Midbrain (tissue), 1 donor: Measurements from ENCODE around the gene GP9.
"Not testable (repeated sequence)": the region's sequence is repeated elsewhere in the genome, so short reads cannot be mapped to it uniquely, and the experiment has no call there.

Experiments used
- DNase-seq: peaks from one replicate; lab custom pipeline; 2025; lab: John Stamatoyannopoulos, UW

Gene GP9

DNA sequence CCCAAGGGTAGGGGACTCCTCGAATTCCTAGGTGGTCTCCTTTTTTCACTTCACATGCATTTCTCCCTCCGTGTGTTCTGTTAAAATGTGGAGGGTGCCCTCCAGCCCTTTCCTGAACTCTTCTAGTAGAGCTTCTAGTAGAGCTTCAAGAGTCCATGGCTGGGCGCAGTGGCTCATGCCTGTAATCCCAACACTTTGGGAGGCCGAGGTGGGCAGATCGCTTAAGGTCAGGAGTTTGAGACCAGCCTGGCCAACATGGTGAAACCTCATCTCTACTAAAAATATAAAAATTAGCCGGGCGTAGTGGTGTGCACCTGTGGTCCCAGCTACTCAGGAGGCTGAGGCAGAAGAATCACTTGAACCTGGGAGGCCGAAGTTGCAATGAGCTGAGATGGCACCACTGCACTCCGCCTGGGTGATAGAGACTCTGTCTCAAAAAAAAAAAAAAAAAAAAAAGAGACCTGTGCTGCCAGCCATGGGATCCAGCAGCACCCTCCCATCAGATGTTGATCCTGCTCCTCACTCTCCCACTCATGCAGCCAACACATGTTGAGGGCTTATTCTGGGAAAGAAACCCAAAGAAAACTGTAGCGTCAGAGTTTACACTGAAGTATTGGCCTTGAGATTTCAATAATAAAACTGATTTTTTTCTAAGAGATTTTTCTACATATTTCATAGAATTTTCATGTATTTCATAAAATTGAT lies 50.6 kb downstream of the GP9 start:
- not testable (repeated sequence) for DNase-seq
